ENCODE measurements around the gene PSORS1C2. TPM values are rescaled to one million over a fixed set of nuclear protein-coding genes. Genes with fewer than 3 reads are reported as not detected.

PSORS1C2 gene
- total RNA-seq, 1 experiment from 2014 or later: 0.55 TPM

GRCh38 chr6:31114970-31115849, 23.7 kb downstream of the PSORS1C2 start:
- H3K4me1 Mint-ChIP-seq: peaks cover 30% of the 10 kb centered on the region
- ATAC-seq (peak; percentile 70), DNase-seq (ENCODE audit: low spot score) (no peak)
- H3K4me3 Mint-ChIP-seq: no peak overlapping the region
- ChIA-PET POLR2A (interaction anchor here (0.8 to 1.3 kb wide), 2 partner anchors 28 to 82 kb away, joined by 3 read pairs; no protein-coding TSS in a partner anchor), CTCF (interaction anchor here (0.6 to 11.0 kb wide), 23 partner anchors 10 to 436 kb away, joined by 3 to 90 read pairs (median 3); partner anchors contain the start of genes PSORS1C2 and VARS2)
- H3K27me3 Mint-ChIP-seq (ENCODE audit: low read depth): peaks cover 22% of the 10 kb centered on the region
- no peak overlapping the region for H3K27ac Mint-ChIP-seq
- no peaks in the 10 kb centered on the region for H3K9me3 Mint-ChIP-seq
- H3K36me3 Mint-ChIP-seq: no peaks in the 10 kb centered on the region
- TF ChIP-seq NFYB (CRISPR knock-in tag; conservative IDR thresholded peaks at IDR 0.05; ENCODE audit: low read depth) (no peak), NFATC4 (CRISPR knock-in tag; IDR thresholded peaks at IDR 0.05) (no peak), STAT6 (CRISPR knock-in tag; conservative IDR thresholded peaks at IDR 0.05; ENCODE audit: low read depth) (no peak), RORB (CRISPR knock-in tag; IDR thresholded peaks at IDR 0.05) (no peak), GABPB1 (CRISPR knock-in tag; IDR thresholded peaks at IDR 0.05) (no peak), KAT7 (CRISPR knock-in tag; IDR thresholded peaks at IDR 0.05; ENCODE audit: borderline replicate concordance) (no peak), ZNF532 (CRISPR knock-in tag; IDR thresholded peaks at IDR 0.05; ENCODE audit: borderline replicate concordance) (no peak), ZNF416 (CRISPR knock-in tag; IDR thresholded peaks at IDR 0.05) (no peak), ZSCAN18 (CRISPR knock-in tag; IDR thresholded peaks at IDR 0.05) (no peak), ZNF263 (CRISPR knock-in tag; IDR thresholded peaks at IDR 0.05; ENCODE audit: low read depth) (no peak), ZNF423 (CRISPR knock-in tag; IDR thresholded peaks at IDR 0.05) (no peak), PRDM15 (CRISPR knock-in tag; IDR thresholded peaks at IDR 0.05) (no peak), ESRRA (CRISPR knock-in tag; IDR thresholded peaks at IDR 0.05; ENCODE audit: borderline replicate concordance) (no peak), AFF4 (CRISPR knock-in tag; IDR thresholded peaks at IDR 0.05; ENCODE audit: borderline replicate concordance) (no peak), ZBTB21 (CRISPR knock-in tag; IDR thresholded peaks at IDR 0.05; ENCODE audit: borderline replicate concordance) (no peak)
- TF ChIP-seq, protein P1, sequence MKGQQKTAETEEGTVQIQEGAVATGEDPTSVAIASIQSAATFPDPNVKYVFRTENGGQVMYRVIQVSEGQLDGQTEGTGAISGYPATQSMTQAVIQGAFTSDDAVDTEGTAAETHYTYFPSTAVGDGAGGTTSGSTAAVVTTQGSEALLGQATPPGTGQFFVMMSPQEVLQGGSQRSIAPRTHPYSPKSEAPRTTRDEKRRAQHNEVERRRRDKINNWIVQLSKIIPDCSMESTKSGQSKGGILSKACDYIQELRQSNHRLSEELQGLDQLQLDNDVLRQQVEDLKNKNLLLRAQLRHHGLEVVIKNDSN (CRISPR knock-in tag; IDR thresholded peaks at IDR 0.05): no peak
- TF ChIP-seq, protein P2, sequence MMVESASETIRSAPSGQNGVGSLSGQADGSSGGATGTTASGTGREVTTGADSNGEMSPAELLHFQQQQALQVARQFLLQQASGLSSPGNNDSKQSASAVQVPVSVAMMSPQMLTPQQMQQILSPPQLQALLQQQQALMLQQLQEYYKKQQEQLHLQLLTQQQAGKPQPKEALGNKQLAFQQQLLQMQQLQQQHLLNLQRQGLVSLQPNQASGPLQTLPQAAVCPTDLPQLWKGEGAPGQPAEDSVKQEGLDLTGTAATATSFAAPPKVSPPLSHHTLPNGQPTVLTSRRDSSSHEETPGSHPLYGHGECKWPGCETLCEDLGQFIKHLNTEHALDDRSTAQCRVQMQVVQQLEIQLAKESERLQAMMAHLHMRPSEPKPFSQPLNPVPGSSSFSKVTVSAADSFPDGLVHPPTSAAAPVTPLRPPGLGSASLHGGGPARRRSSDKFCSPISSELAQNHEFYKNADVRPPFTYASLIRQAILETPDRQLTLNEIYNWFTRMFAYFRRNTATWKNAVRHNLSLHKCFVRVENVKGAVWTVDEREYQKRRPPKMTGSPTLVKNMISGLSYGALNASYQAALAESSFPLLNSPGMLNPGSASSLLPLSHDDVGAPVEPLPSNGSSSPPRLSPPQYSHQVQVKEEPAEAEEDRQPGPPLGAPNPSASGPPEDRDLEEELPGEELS (CRISPR knock-in tag; IDR thresholded peaks at IDR 0.05): no peak

Data from WTC11 (cell line).